GM10847 (cell line): ENCODE measurements around the gene PAM16.

Experiments
- POLR2A ChIP-seq: IDR thresholded peaks from 2 replicates; pipeline ENCODE4 v1.6.1; 2011; ENCODE audit not compliant: insufficient read length; ENCODE audit errors: extremely low read depth

Gene PAM16

DNA sequence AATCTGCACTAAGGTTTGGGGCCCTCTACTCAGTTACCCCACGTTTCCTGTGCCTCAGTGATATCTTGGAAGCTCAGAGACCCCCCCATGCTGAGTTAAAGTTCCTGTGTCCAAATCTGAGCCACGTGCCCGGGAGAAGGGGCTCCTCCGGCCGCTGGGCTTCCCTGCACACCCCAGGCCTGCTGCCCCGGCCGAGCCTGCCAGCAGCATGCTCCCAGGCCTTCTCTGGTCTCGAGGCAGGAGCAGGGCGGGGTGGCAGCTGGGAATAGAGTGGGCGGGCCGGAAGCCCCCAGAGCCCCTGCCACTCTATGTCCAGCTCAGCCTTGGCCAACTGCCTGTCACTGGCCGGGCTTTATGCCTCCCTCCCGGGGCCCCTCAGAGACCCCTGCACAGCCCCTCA, 14.9 kb upstream of the PAM16 start:
- TF ChIP-seq POLR2A: no peak

DNA sequence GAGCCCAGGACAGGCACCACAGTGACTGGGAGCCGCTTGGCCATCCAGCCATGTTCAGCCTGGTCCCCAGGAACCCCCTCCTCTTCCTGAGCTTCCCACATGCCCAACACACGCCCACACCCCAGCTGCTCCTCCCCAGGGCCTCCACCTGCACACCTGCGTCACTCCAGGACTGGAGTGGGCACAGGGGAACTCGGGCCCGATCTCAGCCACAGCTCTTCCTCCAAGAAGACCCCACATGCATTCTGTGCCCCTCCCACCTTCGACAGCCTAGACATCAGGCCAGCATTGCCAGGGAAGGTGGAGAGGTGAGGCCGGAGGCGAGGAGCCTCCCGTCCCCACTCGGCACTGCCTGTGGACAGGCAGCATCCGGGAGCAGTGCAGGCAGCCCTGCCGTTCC, 14.5 kb upstream of the PAM16 start:
- no peak for TF ChIP-seq POLR2A

DNA sequence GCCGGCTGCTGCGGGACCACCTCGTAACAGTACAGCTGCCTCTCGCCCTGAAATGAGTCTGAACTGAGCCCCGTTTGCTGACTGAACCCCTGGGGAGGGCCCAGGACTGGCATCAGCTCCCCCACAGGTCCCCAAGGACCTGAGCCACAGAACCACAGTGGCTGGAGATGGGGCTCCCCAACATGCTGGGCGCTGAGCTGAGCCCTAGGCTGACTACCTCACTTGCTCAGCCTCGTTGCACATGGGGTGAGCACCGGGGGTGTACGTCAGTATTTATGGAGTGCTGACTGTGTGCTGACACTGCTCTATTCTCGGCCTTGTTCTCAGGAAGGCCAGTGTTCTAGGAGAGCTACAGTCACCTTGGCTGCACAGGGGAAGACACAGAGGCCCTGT, 13.9 kb upstream of the PAM16 start:
- TF ChIP-seq POLR2A: no peak

DNA sequence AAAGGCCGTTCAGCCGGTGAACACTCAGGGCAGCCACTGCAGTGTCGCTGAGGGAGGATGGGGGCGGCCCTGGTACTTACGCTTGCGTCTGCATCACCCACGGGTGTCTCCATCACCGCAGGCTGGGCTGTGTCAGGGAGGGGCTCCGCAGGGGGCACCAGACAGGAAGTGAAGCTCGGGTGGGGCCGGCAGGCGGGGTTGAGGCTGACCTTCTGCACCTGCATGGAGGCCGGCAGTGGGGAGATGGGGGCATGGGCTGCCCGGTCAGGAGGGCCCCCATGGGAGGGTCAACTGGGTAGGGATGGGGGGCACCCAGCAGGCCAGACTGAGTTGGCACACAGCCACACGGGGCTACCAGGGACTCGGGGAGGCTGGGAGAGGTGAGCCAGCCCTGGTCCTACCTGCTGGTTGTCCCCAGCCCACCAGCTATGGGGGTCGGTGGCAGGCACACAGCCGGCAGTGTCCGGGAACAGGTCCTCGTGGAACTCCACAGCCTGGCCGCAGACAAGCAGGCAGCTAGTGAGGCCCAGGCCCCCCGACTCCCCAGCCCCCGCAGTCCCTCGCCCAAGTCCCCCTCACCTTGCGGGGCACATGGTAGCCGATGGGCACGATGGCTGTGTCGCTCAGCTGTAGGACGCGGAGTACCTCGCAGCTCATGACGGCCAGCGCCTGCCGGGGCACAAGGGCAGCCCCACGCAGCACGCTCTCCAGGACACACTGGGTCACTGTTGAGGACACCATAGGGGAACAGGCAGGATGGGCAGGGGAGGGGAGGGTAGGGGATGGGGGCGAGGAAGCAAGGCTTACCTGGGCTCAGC, 13.3 kb upstream of the PAM16 start:
- no peak for TF ChIP-seq POLR2A

DNA sequence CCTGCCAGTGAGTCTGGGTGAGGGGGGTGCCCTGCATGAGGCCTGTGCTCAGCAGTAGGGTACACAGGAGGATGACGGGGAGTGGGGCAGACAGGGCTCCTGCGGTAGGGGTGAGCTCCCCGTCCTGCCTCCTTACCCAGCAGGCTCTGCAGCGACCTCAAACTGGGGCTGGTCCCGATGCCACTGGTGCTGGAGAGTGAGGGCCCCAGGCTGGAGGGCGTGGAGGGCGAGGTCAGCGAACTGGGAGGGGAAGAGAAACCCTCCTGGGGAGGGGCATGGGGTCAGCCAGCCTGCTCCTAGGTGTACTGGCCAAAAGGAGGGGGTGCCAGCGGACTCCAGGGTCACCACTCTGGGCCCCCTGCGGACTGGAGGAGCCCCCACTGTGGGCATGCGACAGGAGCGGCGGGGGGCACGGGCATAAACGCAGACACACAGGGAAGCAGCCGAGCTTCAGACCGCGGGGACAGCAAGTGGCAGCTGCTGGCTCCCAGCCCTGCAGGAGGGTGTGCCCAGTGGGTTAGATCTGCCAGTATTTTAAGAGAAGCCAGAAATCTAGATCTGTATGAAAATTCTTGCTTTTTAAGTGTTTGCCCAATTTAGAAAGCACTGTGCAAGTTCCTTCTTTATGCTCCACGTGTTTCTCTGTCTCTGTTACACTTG, 11.5 kb upstream of the PAM16 start:
- TF ChIP-seq POLR2A: no peak

DNA sequence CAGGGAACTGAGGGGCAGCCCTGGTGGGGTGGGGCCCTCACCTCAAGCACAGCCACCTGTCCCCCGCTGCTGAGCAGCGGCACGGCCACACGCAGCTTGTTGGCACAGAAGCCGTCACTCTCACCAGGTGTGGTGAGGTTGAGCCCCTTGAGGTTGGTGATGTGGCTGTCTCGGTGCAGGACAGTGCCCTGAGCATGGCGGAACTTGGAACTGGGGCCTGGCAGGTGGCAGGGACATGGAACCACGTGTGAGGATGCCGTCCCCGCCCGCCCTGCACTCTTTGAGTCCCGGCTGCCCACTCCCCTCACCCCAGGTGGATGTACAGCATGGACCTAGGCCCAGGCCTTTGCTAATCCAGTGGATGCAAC, 10.8 kb upstream of the PAM16 start:
- TF ChIP-seq POLR2A: no peak

DNA sequence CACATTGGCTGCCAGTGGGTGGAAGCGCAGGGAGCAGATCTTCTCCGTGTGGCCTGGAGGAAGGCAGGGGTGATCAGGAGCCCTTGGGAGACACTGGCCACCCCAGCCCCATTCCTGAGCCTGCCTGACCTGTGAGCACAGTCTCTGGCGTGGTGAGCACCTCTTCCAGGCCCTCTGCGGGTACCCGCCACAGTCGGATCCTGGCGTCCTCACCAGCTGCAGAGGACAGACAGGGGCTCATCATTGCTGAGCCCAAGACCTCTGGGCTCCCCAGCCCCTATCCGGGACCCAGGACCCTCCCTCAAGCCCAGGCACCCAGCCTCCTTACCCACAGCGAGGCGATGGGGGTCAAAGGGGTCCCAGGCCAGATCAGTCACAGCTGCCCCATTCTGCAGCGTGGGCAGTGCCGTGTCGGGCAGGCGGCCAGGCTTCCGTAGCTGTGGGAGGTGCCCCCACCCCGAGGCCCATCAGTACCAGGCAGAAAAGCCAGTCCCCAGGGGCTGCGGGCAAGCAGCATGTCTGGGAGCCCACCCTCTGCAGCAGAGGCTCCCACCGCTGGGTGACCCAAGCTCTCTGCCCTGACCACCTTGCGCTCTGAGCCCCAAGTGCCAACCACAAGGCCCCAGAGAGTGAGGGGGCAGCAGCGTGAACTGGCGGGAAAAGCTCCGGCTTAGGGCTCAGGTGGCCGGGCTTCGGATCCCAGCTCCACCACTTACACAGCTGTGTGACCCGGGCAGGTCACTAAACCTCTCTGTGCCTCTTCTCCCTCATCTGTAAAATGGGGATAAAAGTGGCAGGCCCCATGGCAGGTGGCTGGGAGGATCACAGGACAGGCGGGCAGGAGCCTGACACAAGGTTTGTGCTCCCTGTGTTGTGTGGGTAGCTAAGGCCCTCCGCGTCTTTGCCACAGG, 10.2 kb upstream of the PAM16 start:
- TF ChIP-seq POLR2A: no peak

DNA sequence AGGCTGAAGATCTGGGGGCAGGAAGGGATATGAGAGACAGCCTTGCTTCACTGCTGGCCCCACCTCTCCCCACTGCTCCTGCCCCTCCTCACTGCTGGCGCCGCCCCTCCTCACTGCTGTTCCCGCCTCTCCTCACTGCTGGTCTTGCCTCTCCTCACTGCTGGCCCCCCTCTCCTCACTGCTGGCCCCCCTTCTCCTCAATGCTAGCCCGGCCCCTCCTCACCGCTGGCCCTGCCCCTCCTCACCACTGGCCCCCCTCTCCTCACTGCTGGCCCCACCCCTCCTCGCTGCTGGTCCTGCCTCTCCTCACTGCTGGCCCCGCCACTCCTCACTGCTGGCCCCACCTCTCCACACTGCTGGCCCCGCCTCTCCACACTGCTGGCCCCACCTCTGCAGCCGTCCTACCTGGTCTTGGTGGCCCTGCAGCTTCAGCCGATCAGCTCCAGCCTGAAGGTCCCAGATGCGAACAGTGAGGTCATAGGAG, 9.5 kb upstream of the PAM16 start:
- no peak for TF ChIP-seq POLR2A

DNA sequence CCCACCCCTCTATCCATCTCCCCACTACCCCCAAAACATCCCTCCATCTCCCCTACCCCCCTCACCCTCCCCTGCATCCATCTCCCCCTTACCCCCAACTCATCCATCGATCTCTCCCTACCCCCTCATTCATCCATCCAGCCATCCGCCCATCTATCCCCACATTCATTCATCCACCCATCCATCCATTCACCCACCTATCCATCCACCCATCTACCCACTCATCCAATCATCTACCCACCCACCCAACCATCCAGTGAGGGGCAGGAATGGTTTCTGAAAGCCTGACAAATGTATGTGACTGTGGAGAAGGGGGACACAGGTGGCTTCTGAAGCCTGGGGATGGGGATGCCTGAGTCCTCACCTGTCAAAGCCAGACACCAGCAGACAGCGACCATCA, 8.8 kb upstream of the PAM16 start:
- TF ChIP-seq POLR2A: no peak

DNA sequence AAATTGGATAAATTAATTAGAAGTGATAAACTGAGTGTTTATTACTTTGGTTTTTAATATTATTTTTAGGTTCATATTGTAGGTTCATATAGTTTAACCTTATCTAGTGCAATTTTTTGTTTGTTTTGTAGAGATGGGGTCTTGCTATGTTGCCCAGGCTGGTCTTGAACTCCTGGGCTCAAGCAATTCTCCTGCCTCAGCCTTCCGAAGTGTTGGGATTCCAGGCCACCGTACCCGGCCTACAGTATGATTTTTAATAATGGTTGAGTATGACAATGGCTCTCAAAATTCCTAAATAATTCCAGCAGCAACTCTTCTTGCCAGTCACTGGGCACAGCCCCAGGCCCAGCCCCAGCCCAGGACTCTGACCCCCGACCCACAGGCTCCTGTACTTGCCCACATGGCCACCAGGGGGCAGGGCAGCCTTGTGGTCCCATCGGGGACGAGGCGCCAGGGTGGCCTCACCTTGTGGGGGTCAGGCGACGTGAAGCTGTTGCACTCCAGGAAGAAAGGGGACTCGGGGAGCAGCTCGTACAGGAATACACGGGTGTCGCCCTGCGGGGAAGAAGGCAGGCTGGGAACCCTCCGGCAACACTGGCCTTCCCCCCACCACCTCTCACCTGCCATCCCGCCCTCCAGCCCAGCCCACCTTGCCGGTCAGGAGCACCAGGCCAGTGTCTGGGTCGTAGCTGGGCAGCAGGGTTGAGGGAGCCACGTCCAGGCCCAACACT, 7.9 kb upstream of the PAM16 start:
- TF ChIP-seq POLR2A: no peak

DNA sequence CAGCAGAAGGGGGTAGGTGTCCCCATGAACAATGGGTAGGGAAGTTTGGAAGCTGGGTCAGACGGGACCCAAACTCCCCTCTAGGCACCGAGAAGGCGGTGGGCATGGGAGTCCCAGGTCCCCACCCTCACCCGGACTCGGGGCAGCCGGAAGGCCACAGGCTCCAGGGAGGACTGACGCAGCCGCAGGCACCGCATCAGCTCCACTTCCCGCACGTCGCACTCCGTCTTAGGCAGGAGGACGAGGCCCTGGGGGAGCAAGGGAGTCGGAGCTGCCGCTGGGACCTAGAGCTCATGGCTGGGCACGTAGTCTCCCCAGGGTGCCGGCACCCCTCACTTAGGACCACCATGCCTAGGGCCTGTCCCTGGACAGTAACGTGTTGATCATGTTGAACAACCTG, 7.1 kb upstream of the PAM16 start:
- TF ChIP-seq POLR2A: no peak

DNA sequence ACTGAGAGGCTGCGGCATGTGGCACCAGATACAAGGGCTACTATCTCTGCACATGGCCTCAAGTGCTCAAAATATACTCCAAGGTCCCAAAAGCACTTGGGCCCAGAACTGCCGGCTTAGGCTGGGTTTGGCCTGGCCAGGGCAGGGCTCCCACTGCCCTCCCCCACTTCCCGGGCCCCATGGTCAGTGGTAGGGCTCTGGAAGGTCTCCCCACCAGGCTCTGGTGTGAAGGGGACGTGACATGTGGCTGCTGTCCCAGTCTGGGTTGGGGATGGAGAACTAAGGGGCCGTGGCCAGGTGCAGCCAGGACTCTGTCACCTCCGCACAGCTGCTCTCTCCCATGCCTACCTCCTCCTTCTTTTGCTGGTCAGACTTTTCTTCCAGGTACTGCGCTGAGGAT, 5.7 kb upstream of the PAM16 start:
- no peak for TF ChIP-seq POLR2A

DNA sequence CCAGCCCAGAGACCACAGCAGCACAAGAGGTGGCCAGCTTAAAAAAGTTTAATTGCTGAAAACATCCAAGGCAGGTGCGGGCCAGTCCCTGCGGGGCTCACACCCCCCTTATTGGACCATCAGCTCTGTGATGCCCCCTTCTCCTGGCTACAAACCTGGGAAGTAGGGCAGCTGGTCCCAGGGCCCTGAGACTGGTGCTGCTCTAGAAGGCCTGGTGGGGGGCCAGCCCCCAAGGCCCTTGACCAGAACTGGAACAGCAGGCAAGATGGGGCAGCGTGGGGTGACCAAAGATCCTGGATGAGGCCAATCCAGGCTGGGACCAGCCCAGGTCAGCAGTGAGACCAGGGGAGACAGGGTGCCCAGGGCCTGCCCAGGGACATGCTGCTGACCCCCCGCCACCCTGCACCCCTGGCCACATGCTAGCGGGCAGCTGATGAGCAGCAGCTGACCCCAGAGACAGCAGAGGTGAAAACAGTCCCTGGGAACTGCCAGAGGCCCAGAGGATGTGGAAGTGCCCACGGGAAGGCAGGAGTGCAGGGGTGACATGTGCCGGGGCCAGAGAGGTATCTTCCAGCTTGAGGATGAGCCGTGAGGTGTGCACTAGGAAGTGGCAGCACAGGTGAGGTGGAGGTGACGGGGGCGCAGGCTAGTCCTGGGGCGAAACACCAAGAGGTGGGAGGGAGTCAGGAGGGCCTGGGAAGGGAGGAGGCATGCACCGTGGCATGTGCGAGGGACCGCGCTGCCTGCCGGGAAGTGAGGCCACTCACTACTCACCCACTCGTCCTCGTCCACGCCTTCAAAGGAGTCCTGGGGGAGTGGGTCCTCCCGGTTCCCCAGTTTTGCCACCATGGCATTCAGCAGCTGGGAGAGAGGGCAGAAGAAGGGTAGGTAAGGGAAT, 3.6 kb upstream of the PAM16 start:
- TF ChIP-seq POLR2A: no peak

DNA sequence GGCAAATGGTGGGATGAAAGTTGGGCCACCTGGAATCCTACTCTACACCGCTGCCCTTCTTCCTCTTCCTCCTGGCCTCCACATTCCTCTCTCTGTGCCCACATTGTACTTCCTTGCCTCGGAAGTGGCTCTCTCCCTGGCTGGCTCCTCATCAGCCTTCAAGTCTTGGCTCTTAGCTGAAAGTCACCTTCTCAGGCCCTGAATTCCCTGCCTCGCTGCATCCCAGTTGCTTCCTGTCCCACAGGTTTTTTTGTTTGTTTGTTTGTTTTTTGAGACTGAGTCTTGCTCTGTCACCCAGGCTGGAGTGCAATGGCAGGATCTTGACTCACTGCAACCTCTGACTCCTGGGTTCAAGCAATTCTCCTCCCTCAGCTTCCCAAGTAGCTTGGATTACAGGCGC, 2.6 kb upstream of the PAM16 start:
- TF ChIP-seq POLR2A: no peak
